Esophagus muscularis mucosa (tissue), 4 donors: ENCODE data around the gene CALCOCO1. TPM values are rescaled to one million over a fixed set of nuclear protein-coding genes. Genes with fewer than 3 reads are reported as not detected.

Source experiments
- DNase-seq: peaks from one replicate; pipeline ENCODE4 v3.0.0-alpha.2; 2017; ENCODE audit errors: extremely low spot score
- H3K27ac ChIP-seq, 4 donors: fragments of 200-600 bp; sonication (generic); replicated peaks in 1 of 4; 1 replicate in 3 of 4; 2 replicates in 1 of 4; pipeline ENCODE4 v1.5.1; 2016 to 2019; ENCODE audit warnings: mild to moderate bottlenecking in 1 of 4
- H3K27me3 ChIP-seq, 4 donors: fragments of 200-600 bp; sonication (generic); one replicate each; pipeline versions ENCODE4 v1.5.1 to v1.6.0; 2016 to 2019
- H3K36me3 ChIP-seq, 4 donors: fragments of 200-600 bp; sonication (generic); one replicate each; pipeline ENCODE4 v1.5.1; 2016 to 2019
- H3K4me1 ChIP-seq, 4 donors: fragments of 200-600 bp; sonication (generic); one replicate each; pipeline ENCODE4 v1.5.1; 2016 to 2019
- H3K4me3 ChIP-seq, 4 donors: fragments of 200-600 bp; sonication (generic); 1 replicate in 2 of 4; 2 replicates in 2 of 4; pipeline ENCODE4 v1.5.1; 2016 to 2019; ENCODE audit warnings: mild to moderate bottlenecking in 4 of 4, moderate library complexity in 1 of 4
- H3K9me3 ChIP-seq, 4 donors: fragments of 200-600 bp; sonication (generic); 1 replicate in 3 of 4; 2 replicates in 1 of 4; pipeline ENCODE4 v1.5.1; 2016 to 2019
- CTCF ChIP-seq, 3 experiments: fragments of 200-600 bp in 2 of 3; fragments of 450-650 bp in 1 of 3; sonication (generic) in 2 of 3; IDR thresholded peaks; one replicate each; pipeline ENCODE4 v1.5.1; 2017 to 2019; ENCODE audit warnings: antibody characterized with exemption in 3 of 3, mild to moderate bottlenecking in 2 of 3, moderate library complexity in 1 of 3
- EP300 ChIP-seq: sonication (generic); formaldehyde crosslinking; IDR thresholded peaks from one replicate; pipeline ENCODE4 v1.6.1; 2017; ENCODE audit warnings: antibody characterized with exemption
- POLR2A ChIP-seq: fragments of 450-650 bp; IDR thresholded peaks from one replicate; pipeline ENCODE4 v1.6.1; 2017; ENCODE audit warnings: antibody characterized with exemption, moderate library complexity, mild to moderate bottlenecking, low read depth
- POLR2AphosphoS5 ChIP-seq, 2 donors: sonication (generic); formaldehyde crosslinking; IDR thresholded peaks; one replicate each; pipeline ENCODE4 v1.6.1; 2017; ENCODE audit warnings: antibody characterized with exemption in 2 of 2
- WGBS: methylation state at CpG from one replicate; pipeline ENCODE4 v1.1.5; 2018; 5-methylcytosine and 5-hydroxymethylcytosine counted together
- intact Hi-C: fragments of 100-400 bp; cut with DNase I; formaldehyde crosslinking; loops from one replicate; pipeline ENCODE4 v1.15.1; 2023
- total RNA-seq, 4 donors: library from RNA; depleted of rRNA; stranded (reverse); fragments of >200 nt; gene quantifications; one replicate each; pipeline versions ENCODE4 v1.1.0 to v1.2.1, GENCODE V29; 2016

CALCOCO1 gene
- total RNA-seq, 4 donors from 2014 or later: 252 to 487 (median 347) TPM

GRCh38 chr12:53728206-53728605 lies 954 bp upstream of the CALCOCO1 start:
- Histone ChIP-seq H3K9me3 (no peaks in the 10 kb centered on the region), H3K4me1 (peaks cover 14 to 29% (median 23%) of the 10 kb centered on the region in 4 donors), H3K36me3 (peaks cover 11 to 23% (median 18%) of the 10 kb centered on the region in 4 donors), H3K27me3 (no peaks in the 10 kb centered on the region), H3K4me3 (peak overlapping the region; percentile 80 to 82 (median 81)), H3K27ac (peak overlapping the region; percentile 75 to 84 (median 80))
- 58% methylated on average over 7 of the region's 7 CpGs for WGBS
- TF ChIP-seq POLR2AphosphoS5 (IDR thresholded peaks at IDR 0.05): no peak
- no peak for TF ChIP-seq EP300
- TF ChIP-seq CTCF (IDR thresholded peaks at IDR 0.05): no peak
- TF ChIP-seq POLR2A: no peak
- intact Hi-C loops: no loop called here
- DNase-seq: no peak

GRCh38 chr12:53726946-53727309 lies 324 bp downstream of the CALCOCO1 start:
- Histone ChIP-seq H3K27ac (peak overlapping the region; percentile 72 to 84 (median 80)), H3K36me3 (peaks cover 22 to 35% (median 30%) of the 10 kb centered on the region in 4 donors), H3K4me1 (peaks cover 14 to 29% (median 23%) of the 10 kb centered on the region in 4 donors), H3K4me3 (peak overlapping the region; percentile 80 to 82 (median 81)), H3K9me3 (no peaks in the 10 kb centered on the region), H3K27me3 (no peaks in the 10 kb centered on the region)
- no peak for TF ChIP-seq CTCF (IDR thresholded peaks at IDR 0.05)
- TF ChIP-seq EP300: no peak
- TF ChIP-seq POLR2AphosphoS5 (IDR thresholded peaks at IDR 0.05): no peak
- no peak for TF ChIP-seq POLR2A
- DNase-seq: no peak
- 3% methylated on average over 11 of the region's 15 CpGs for WGBS
- intact Hi-C loops: no loop called here

- intact Hi-C loops: no loop called here
Measured at GRCh38 chr12:53726341-53726740, 911 bp downstream of the CALCOCO1 start.

GRCh38 chr12:53725824-53726223 lies 1.4 kb downstream of the CALCOCO1 start:
- no peaks in the 10 kb centered on the region for H3K9me3 ChIP-seq
- WGBS: 36% methylated on average over 4 of the region's 4 CpGs
- H3K27ac ChIP-seq: no peak overlapping the region
- H3K36me3 ChIP-seq: peaks cover 33 to 46% (median 42%) of the 10 kb centered on the region in 4 donors
- no peak for DNase-seq
- H3K27me3 ChIP-seq: no peaks in the 10 kb centered on the region
- TF ChIP-seq POLR2AphosphoS5 (IDR thresholded peaks at IDR 0.05): no peak
- peak overlapping the region; percentile 80 to 82 (median 81) for H3K4me3 ChIP-seq
- intact Hi-C loops: no loop called here
- peaks cover 14 to 29% (median 23%) of the 10 kb centered on the region in 4 donors for H3K4me1 ChIP-seq

More at GRCh38 chr12:53726341-53726740, 911 bp downstream of the CALCOCO1 start:
- peaks cover 28 to 41% (median 36%) of the 10 kb centered on the region in 4 donors for H3K36me3 ChIP-seq
- DNase-seq: no peak
- H3K4me1 ChIP-seq: peaks cover 14 to 29% (median 23%) of the 10 kb centered on the region in 4 donors
- TF ChIP-seq POLR2AphosphoS5 (IDR thresholded peaks at IDR 0.05) (no peak), EP300 (no peak), POLR2A (no peak), CTCF (IDR thresholded peaks at IDR 0.05) (no peak)
- no peaks in the 10 kb centered on the region for H3K9me3 ChIP-seq
- 13% methylated on average over 2 of the region's 2 CpGs for WGBS
- H3K27me3 ChIP-seq: no peaks in the 10 kb centered on the region
- H3K4me3 ChIP-seq: peak overlapping the region; percentile 80 to 82 (median 81)
- peak overlapping the region in 3 of 4 donors; percentile 15 to 81 (median 78) for H3K27ac ChIP-seq

GRCh38 chr12:53722450-53723041 lies 4.7 kb downstream of the CALCOCO1 start:
- H3K36me3 ChIP-seq: peaks cover 56 to 79% (median 73%) of the 10 kb centered on the region in 4 donors
- no peaks in the 10 kb centered on the region for H3K9me3 ChIP-seq
- no peaks in the 10 kb centered on the region for H3K27me3 ChIP-seq
- DNase-seq: no peak
- H3K4me1 ChIP-seq: peaks cover 14 to 23% (median 18%) of the 10 kb centered on the region in 4 donors
- TF ChIP-seq POLR2A: no peak
- no peak for TF ChIP-seq POLR2AphosphoS5 (IDR thresholded peaks at IDR 0.05)
- no peak for TF ChIP-seq CTCF (IDR thresholded peaks at IDR 0.05)
- TF ChIP-seq EP300: no peak
- 76% methylated on average over 3 of the region's 3 CpGs for WGBS
- H3K27ac ChIP-seq: no peak overlapping the region
- intact Hi-C loops: no loop called here
- H3K4me3 ChIP-seq: no peak overlapping the region
